Brain microvascular endothelial cell (primary cell): ENCODE results near the gene ZNF274.
"Not testable (repeated sequence)": the region's sequence is repeated elsewhere in the genome, so short reads cannot be mapped to it uniquely, and the experiment has no call there.

Source experiments
- DNase-seq: peaks from one replicate; pipeline ENCODE4 v3.0.0-alpha.2; 2020
- H3K27ac ChIP-seq: fragments of 250-450 bp; sonication (Bioruptor Pico); 2 replicates; pipeline ENCODE4 v1.5.1; 2020; ENCODE audit warnings: mild to moderate bottlenecking, moderate library complexity
- H3K27me3 ChIP-seq: fragments of 250-450 bp; sonication (Bioruptor Pico); replicated peaks from 2 replicates; pipeline ENCODE4 v1.5.1; 2020; ENCODE audit warnings: mild to moderate bottlenecking
- H3K36me3 ChIP-seq: fragments of 250-450 bp; sonication (Bioruptor Pico); replicated peaks from 2 replicates; pipeline ENCODE4 v1.5.1; 2020; ENCODE audit warnings: mild to moderate bottlenecking
- H3K4me3 ChIP-seq: 2 replicates; pipeline ENCODE4 v1.5.1; 2011; ENCODE audit warnings: low read depth, mild to moderate bottlenecking, control low read depth, low read length, moderate library complexity
- CTCF ChIP-seq: IDR thresholded peaks from 2 replicates; pipeline ENCODE4 v1.5.1; 2011; ENCODE audit warnings: low read depth, mild to moderate bottlenecking, moderate library complexity, low read length, control low read depth, inconsistent platforms; ENCODE audit errors: missing control alignments
- in situ Hi-C: cut with HindIII; loops from 2 replicates; pipeline ENCODE4 v1.10.0; 2017; ENCODE audit warnings: low sequenced_read_pairs, low pct_ligation_motif_present

The ZNF274 gene

GRCh38 chr19:58182989-58183816 lies at the start of gene ZNF274:
Gene ZNF274 (plus strand): TSS chr19:58183061. CDS start chr19:58183966, 905 bp downstream.
- H3K27me3 ChIP-seq, result no peaks in the 10 kb centered on the region
- TF ChIP-seq CTCF, result no peak
- H3K4me3 ChIP-seq, result peak within 1 kb of the TSS; percentile 81
- DNase-seq, result peak; percentile 89
- in situ Hi-C loops, result no loop called here
- peaks cover 28% of the 10 kb centered on the region for H3K36me3 ChIP-seq
- H3K27ac ChIP-seq, result peak within 1 kb of the TSS; percentile 99

- Histone ChIP-seq H3K27me3 (no peaks in the 10 kb centered on the region), H3K36me3 (peaks cover 43% of the 10 kb centered on the region), H3K4me3 (no peak overlapping the region), H3K27ac (no peak overlapping the region)
- no peak for TF ChIP-seq CTCF
- DNase-seq, result no peak
- in situ Hi-C loops, result no loop called here
These were observed 48.6 kb upstream of the ZNF274 start for GRCh38 chr19:58134244-58134643.

- no peak overlapping the region for H3K4me3 ChIP-seq
- DNase-seq, result no peak
- no peak for TF ChIP-seq CTCF
These were observed 37.0 kb upstream of the ZNF274 start for GRCh38 chr19:58145849-58146248.

GRCh38 chr19:58147475-58147874 lies 35.4 kb upstream of the ZNF274 start:
- in situ Hi-C loops, H3K36me3 ChIP-seq: not testable (repeated sequence)

More at GRCh38 chr19:58145849-58146248, 37.0 kb upstream of the ZNF274 start:
- Histone ChIP-seq H3K27me3 (no peaks in the 10 kb centered on the region), H3K36me3 (peaks cover 18% of the 10 kb centered on the region), H3K27ac (no peak overlapping the region)
- in situ Hi-C loops, result no loop called here

GRCh38 chr19:58150328-58150921 lies 32.4 kb upstream of the ZNF274 start, which contains the start of gene ZNF329:
Gene ZNF329 (minus strand): TSS chr19:58150789. CDS start chr19:58129503, 21,286 bp downstream.
- Histone ChIP-seq H3K4me3 (peak within 1 kb of the TSS; percentile 95), H3K27me3 (no peaks in the 10 kb centered on the region), H3K36me3 (no peaks in the 10 kb centered on the region), H3K27ac (peak within 1 kb of the TSS; percentile 85)
- TF ChIP-seq CTCF, result no peak
- in situ Hi-C loops, result no loop called here
- peak; percentile 76 for DNase-seq

More at GRCh38 chr19:58147475-58147874, 35.4 kb upstream of the ZNF274 start:
- H3K27me3 ChIP-seq, H3K27ac ChIP-seq, DNase-seq, H3K4me3 ChIP-seq: not testable (repeated sequence)

GRCh38 chr19:58153386-58153785 lies 29.5 kb upstream of the ZNF274 start:
- H3K4me3 ChIP-seq, result no peak overlapping the region
- no peaks in the 10 kb centered on the region for H3K27me3 ChIP-seq
- no peak for TF ChIP-seq CTCF
- DNase-seq, result no peak
- H3K27ac ChIP-seq, result no peak overlapping the region
- H3K36me3 ChIP-seq, result no peaks in the 10 kb centered on the region
- in situ Hi-C loops, result no loop called here
